ENCODE results near the gene SPATA2L. TPM values are rescaled to one million over a fixed set of nuclear protein-coding genes. Genes with fewer than 3 reads are reported as not detected.

SPATA2L gene
- total and polyA plus RNA-seq, 2 of the 13 experiments (the other 11 are each of a cell fraction or from before 2014, with no cell fraction given): 9.1 to 20.7 TPM

DNA sequence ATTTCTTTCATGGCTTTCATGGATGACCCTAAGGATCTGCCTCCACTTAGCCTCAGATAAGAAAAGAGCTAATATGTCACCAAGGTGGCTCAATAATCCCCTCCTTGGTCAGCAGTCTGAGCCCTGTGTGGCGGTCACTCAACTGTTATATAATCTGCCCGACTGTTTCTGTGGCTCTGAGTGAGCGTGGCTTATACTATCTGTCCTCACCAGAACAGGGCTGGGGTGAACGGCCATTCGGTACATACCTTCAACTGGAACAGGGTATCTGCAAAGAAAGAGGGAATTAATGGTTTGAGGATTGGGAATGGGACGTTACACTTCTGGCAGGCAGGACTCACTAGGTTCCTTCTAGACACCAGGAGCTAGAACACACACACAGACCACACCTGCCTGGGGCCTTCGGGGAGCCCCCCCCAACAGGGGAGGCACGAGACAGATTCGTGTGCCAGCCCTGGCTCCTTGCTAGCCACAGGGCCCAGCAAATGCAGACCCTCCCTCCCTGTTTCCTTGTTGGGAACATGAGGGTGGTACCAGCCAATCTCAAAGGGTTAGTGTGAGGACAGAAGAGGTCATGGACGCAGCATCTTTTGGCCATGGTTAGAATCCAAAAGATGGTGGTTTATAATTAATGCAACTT is 47.7 kb downstream of the SPATA2L start:
- no peaks in the 10 kb centered on the region for H3K9me3 ChIP-seq (ENCODE audit: low read length)
- TF ChIP-seq, protein P1, sequence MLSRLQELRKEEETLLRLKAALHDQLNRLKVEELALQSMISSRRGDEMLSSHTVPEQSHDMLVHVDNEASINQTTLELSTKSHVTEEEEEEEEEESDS (CRISPR knock-in tag; IDR thresholded peaks at IDR 0.05; ENCODE audit: borderline replicate concordance): no peak
- no peak for TF ChIP-seq CEBPG (CRISPR knock-in tag; IDR thresholded peaks at IDR 0.05)
- no peak for TF ChIP-seq STAT5B (CRISPR knock-in tag; IDR thresholded peaks at IDR 0.05)
- no peak for TF ChIP-seq ZNF430 (CRISPR knock-in tag; IDR thresholded peaks at IDR 0.05)
- no peak for TF ChIP-seq ZGPAT (CRISPR knock-in tag; IDR thresholded peaks at IDR 0.05)
- no peak for TF ChIP-seq CREB1 (IDR thresholded peaks at IDR 0.05)
- TF ChIP-seq CREB1 (CRISPR knock-in tag; IDR thresholded peaks at IDR 0.05): no peak
- no peak for TF ChIP-seq ZNF569 (CRISPR knock-in tag; IDR thresholded peaks at IDR 0.05; ENCODE audit: borderline replicate concordance)
- POLR2A ChIA-PET: no interaction called here

More for the DNA sequence above, 47.7 kb downstream of the SPATA2L start:
- in situ Hi-C loops (cut with HindIII; ENCODE audit: extremely low pct_ligation_motif_present, low pct_unique_long_range_greater_than_20kb) (no loop called here), intact Hi-C loops (cut with micrococcal nuclease; ENCODE audit: unreplicated experiment) (no loop called here)
- H2AFZ ChIP-seq (ENCODE audit: low read length): no peak overlapping the region
- H3K4me1 ChIP-seq (ENCODE audit: insufficient read depth, low read length): peaks cover 22% of the 10 kb centered on the region
- BruUV-seq (replicated peaks): no TSS peak
- H3K36me3 ChIP-seq (replicated peaks in 1 of 2; ENCODE audit: control insufficient read depth in 1 of 2, insufficient read depth in 2 of 2, low read length in 2 of 2): peaks cover 15 to 26% of the 10 kb centered on the region in 2 experiments; a peak in 4 of 5 replicates
- H3K9ac ChIP-seq (ENCODE audit: insufficient read depth, low read depth, low read length): no peak overlapping the region
- no peak for DNase-seq (ENCODE audit: low spot score)
- H3K4me2 ChIP-seq (ENCODE audit: low read depth, low read length): no peak overlapping the region
- no peak for ATAC-seq
- H3K27me3 ChIP-seq (ENCODE audit: control insufficient read depth in 1 of 2, insufficient read depth in 2 of 2, low read length in 2 of 2): no peaks in the 10 kb centered on the region; a peak in 1 of 5 replicates
- H3K79me2 ChIP-seq (ENCODE audit: insufficient read depth, low read length): peaks cover 38% of the 10 kb centered on the region
- no peak for FAIRE-seq
- CTCF ChIA-PET (ENCODE audit: low intra/inter-chr PET ratio, low total read pairs): no interaction called here
- 96% methylated on average over 10 of the region's 10 CpGs for WGBS (ENCODE audit: low lambda C conversion rate)
- no peaks in the 10 kb centered on the region for H4K20me1 ChIP-seq (ENCODE audit: insufficient read depth, low read length)
- H3K4me3 ChIP-seq (replicated peaks in 1 of 3; ENCODE audit: insufficient read depth in 1 of 3, low read depth in 2 of 3, low read length in 3 of 3): no peak overlapping the region
- H3K27ac ChIP-seq (ENCODE audit: extremely low read length, insufficient read depth, low read length): no peak overlapping the region
